ENCODE data around the gene SERPINA6.

Gene SERPINA6

DNA sequence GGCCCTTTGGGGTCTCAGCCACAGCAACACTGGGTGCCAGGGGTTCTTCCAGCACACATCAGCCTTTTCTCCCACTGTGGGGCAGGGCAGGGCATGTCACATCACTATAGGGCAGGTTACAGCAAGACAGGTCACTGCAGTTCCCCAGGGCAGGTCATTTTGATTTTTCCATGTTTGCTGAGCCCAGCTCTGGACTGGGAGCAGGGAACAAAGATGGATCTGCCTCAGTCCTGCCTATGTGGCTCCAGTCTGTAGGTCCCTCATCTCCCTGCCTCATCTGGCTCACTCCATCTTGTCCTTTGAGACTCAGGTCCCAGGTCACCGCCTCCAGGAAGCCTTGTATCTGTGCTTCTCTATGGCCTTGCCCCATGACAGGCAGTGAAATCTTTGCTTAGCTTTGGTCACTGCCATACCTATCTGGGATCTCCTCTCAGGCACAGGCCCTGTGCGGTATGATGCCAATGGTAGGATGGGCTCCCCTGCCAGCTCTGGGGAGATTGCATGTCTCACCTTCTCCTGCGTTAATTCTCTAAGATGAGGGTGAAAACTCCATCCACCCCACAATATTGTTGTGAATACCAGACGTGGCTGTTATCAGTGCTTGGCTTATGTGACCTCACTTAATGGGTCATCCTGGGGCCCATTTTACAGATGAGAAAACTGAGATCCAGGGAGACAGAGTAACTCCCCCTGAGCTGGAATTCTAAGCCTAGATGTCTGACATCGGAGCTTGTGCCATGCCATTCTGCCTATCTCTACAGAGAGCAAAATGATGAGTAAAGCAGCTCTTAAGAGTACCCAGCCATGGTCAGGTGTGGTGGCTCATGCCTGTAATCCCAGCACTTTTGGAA, 1.5 kb downstream of the SERPINA6 start:
- H3K27ac ChIP-seq (ENCODE audit: low read length) = no peak overlapping the region

DNA sequence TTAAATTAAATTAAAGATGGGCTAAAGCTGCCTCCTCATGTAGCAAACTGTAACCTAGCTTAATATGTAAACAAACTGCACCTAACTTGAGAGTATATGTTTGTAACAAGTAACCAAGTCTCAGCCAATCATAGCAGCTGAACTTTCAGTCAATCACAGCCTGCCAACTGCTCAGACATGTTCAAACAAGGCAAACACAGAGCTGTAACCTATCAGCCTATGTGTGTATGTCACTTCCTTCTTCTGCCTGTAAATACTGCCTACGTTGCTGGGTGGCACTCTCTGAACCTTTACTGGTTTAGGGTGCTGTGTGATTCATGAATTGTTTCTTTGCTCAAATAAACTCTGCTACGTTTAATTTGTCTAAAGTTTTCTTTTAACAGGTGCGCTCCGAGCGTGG, 2.9 kb downstream of the SERPINA6 start:
- no peaks in the 10 kb centered on the region for H3K36me3 ChIP-seq (ENCODE audit: control insufficient read depth in 2 of 2, insufficient read depth in 2 of 2, low read length in 2 of 2)
- H3K4me1 ChIP-seq (ENCODE audit: control insufficient read depth, insufficient read depth, low read length) = no peaks in the 10 kb centered on the region
- no peak overlapping the region for H3K9ac ChIP-seq (ENCODE audit: low read length in 2 of 2)
- H3K27me3 ChIP-seq (ENCODE audit: control insufficient read depth in 1 of 2, insufficient read depth in 2 of 2, low read length in 2 of 2) = peaks cover 0 to 3% of the 10 kb centered on the region in 2 donors
- H3K4me3 ChIP-seq (ENCODE audit: low read length in 2 of 2) = no peak overlapping the region
- no peak overlapping the region for H3K27ac ChIP-seq (ENCODE audit: low read length)
- H3K9me3 ChIP-seq (ENCODE audit: control insufficient read depth in 2 of 2, low read length in 2 of 2) = peaks cover 0 to 2% of the 10 kb centered on the region in 2 donors

More for the DNA sequence above, 1.5 kb downstream of the SERPINA6 start:
- Histone ChIP-seq H3K36me3 (ENCODE audit: control insufficient read depth in 2 of 2, insufficient read depth in 2 of 2, low read length in 2 of 2) (no peaks in the 10 kb centered on the region), H3K27me3 (ENCODE audit: control insufficient read depth in 1 of 2, insufficient read depth in 2 of 2, low read length in 2 of 2) (peaks cover 0 to 3% of the 10 kb centered on the region in 2 donors), H3K4me3 (ENCODE audit: low read length in 2 of 2) (no peak overlapping the region), H3K9me3 (ENCODE audit: control insufficient read depth in 2 of 2, low read length in 2 of 2) (peaks cover 2% of the 10 kb centered on the region in 2 donors), H3K4me1 (ENCODE audit: control insufficient read depth, insufficient read depth, low read length) (no peaks in the 10 kb centered on the region), H3K9ac (ENCODE audit: low read length in 2 of 2) (no peak overlapping the region)

DNA sequence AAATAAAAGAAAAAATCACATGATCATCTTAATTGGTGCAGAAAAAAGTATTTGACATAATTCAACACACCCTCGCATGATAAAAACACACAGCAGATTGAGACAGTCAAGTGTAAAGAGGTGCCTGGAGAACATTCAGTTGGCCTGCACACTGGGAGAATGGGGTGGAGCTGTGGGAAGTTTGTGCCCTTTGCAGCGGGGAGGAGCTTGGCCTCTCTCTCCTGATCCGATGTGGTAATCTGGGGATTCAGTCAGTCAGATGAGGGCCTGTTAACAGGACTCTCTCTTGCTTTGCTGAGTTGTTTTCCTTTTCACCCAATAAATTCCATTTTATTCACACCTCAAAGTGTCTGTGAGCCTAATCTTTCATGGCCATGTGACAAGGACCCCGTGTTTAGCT, 5.9 kb downstream of the SERPINA6 start:
- Histone ChIP-seq H3K4me1 (ENCODE audit: control insufficient read depth, insufficient read depth, low read length) (no peaks in the 10 kb centered on the region), H3K27me3 (ENCODE audit: control insufficient read depth in 1 of 2, insufficient read depth in 2 of 2, low read length in 2 of 2) (no peaks in the 10 kb centered on the region)

DNA sequence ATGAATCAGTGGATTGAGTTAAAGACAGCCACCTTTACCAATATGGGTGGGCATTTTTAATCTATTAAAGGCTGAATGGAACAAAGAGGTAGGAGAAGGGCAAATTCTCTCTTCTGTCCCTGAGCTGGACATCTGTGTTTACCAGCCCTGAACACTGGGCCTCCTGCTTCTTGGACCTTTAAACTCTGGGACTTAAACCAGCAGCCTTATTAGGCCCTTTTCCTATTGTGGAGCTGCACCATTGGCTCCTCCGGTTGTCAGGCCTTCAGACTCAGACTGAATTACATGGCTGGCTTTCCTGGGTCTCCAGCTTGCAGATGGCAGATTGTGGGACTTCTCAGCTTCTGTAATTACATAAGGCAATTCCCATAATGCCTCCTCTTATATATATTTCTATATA, 6.4 kb downstream of the SERPINA6 start:
- Histone ChIP-seq H3K4me3 (ENCODE audit: low read length in 2 of 2) (no peak overlapping the region), H3K27ac (ENCODE audit: low read length) (no peak overlapping the region), H3K4me1 (ENCODE audit: control insufficient read depth, insufficient read depth, low read length) (no peaks in the 10 kb centered on the region), H3K36me3 (ENCODE audit: control insufficient read depth in 2 of 2, insufficient read depth in 2 of 2, low read length in 2 of 2) (no peaks in the 10 kb centered on the region), H3K9ac (ENCODE audit: low read length in 2 of 2) (no peak overlapping the region), H3K27me3 (ENCODE audit: control insufficient read depth in 1 of 2, insufficient read depth in 2 of 2, low read length in 2 of 2) (no peaks in the 10 kb centered on the region), H3K9me3 (ENCODE audit: control insufficient read depth in 2 of 2, low read length in 2 of 2) (peaks cover 0 to 2% of the 10 kb centered on the region in 2 donors)

More for the DNA sequence above, 5.9 kb downstream of the SERPINA6 start:
- Histone ChIP-seq H3K4me3 (ENCODE audit: low read length in 2 of 2) (no peak overlapping the region), H3K27ac (ENCODE audit: low read length) (no peak overlapping the region), H3K9ac (ENCODE audit: low read length in 2 of 2) (no peak overlapping the region), H3K36me3 (ENCODE audit: control insufficient read depth in 2 of 2, insufficient read depth in 2 of 2, low read length in 2 of 2) (no peaks in the 10 kb centered on the region), H3K9me3 (ENCODE audit: control insufficient read depth in 2 of 2, low read length in 2 of 2) (peaks cover 0 to 2% of the 10 kb centered on the region in 2 donors)

DNA sequence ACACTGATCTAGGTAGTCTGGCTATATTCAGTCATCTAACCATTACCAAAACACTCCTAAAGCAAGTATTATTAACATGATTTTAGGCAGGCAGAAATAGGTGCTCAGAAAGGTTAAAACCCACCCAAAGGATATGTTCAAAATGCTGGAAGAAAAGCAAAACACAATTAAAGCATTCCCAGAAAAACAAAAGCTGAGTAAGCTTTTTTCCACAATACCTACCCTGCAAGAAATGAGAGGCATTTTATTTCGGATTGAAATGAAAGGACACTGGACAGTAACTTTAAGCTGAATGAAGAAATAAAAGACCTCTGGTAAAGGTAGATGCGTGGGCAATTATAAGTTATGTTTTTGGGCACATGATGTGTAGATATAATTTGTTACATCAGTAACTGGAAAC, 8.2 kb downstream of the SERPINA6 start:
- Histone ChIP-seq H3K4me3 (ENCODE audit: low read length in 2 of 2) (no peak overlapping the region), H3K27ac (ENCODE audit: low read length) (no peak overlapping the region), H3K4me1 (ENCODE audit: control insufficient read depth, insufficient read depth, low read length) (no peaks in the 10 kb centered on the region)

DNA sequence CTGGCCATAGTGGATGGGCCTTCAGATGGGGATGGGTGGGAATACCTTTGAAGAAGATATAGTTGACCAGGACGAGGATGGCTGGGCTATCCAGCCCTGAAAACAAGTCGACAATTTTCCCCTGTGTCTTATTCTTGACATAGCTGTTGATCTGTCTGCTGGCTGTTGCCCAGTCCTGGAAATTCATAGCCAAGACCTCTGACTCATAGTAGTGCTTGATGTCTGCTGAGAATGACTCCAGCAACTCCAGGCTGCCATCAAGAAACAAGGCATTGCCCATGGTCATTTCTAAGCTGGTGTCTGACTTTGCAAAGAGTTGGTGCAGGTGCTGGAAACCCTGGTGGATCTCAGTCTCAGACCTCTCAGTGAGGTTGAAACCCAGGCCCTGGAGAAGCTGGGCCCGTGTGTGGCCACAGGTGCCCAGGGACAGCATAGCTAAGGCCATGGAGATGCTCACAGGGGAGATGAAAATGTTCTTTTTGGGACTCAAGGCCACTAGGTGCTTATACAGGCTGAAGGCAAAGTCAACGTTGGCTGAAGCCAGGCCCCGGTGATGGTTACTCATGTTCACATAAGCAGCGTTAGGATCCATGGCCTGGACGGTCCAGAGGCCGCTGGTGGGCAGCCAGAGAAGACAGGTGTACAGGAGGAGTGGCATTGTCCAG, 9.0 kb downstream of the SERPINA6 start:
- peaks cover 0 to 2% of the 10 kb centered on the region in 2 donors for H3K9me3 ChIP-seq (ENCODE audit: control insufficient read depth in 2 of 2, low read length in 2 of 2)
- no peak overlapping the region for H3K4me3 ChIP-seq (ENCODE audit: low read length in 2 of 2)
- no peaks in the 10 kb centered on the region for H3K27me3 ChIP-seq (ENCODE audit: control insufficient read depth in 1 of 2, insufficient read depth in 2 of 2, low read length in 2 of 2)
- H3K27ac ChIP-seq (ENCODE audit: low read length) = no peak overlapping the region
- no peak overlapping the region for H3K9ac ChIP-seq (ENCODE audit: low read length in 2 of 2)
- no peaks in the 10 kb centered on the region for H3K4me1 ChIP-seq (ENCODE audit: control insufficient read depth, insufficient read depth, low read length)
- no peaks in the 10 kb centered on the region for H3K36me3 ChIP-seq (ENCODE audit: control insufficient read depth in 2 of 2, insufficient read depth in 2 of 2, low read length in 2 of 2)

More for the DNA sequence above, 8.2 kb downstream of the SERPINA6 start:
- H3K27me3 ChIP-seq (ENCODE audit: control insufficient read depth in 1 of 2, insufficient read depth in 2 of 2, low read length in 2 of 2) = no peaks in the 10 kb centered on the region
- H3K9ac ChIP-seq (ENCODE audit: low read length in 2 of 2) = no peak overlapping the region
- H3K36me3 ChIP-seq (ENCODE audit: control insufficient read depth in 2 of 2, insufficient read depth in 2 of 2, low read length in 2 of 2) = no peaks in the 10 kb centered on the region
- peaks cover 0 to 2% of the 10 kb centered on the region in 2 donors for H3K9me3 ChIP-seq (ENCODE audit: control insufficient read depth in 2 of 2, low read length in 2 of 2)

DNA sequence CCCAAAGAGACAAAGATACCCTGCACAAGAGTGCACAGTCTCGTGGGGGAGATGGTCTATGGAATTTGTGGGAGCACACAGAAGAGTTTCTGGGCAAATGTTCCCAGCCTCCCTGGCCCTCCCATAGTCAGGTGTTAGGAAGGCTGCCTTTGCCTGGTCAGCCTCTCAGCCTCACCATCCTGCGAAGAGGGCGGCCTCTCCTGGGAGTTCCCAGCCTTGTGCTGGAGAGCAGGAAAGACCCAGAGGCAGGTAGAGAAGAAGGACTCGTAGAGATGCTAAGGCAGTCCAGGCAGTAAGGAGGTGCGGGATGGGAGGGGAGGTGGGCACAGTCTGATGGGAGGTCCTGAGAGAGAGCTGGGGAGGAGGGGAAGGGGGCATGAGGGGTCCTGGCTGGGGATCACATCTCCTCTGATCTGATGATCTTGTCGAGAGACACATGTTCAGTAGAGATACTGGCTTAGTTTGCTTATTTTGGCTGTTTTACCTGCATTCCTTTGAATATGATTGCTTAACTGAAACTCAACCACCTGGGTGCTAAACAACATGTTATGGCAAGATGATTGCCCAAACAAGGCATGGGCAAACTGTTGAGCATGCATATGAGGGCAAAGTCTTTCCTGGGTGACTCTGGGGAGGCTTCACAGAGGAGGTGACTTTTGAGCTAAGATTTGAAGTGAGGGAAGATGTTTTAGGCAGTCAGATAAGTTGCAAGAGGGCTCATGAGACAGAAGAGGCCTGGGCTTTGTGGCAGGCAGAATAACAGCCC, 10.5 kb downstream of the SERPINA6 start:
- Histone ChIP-seq H3K9me3 (ENCODE audit: control insufficient read depth in 2 of 2, low read length in 2 of 2) (peaks cover 2 to 9% of the 10 kb centered on the region in 2 donors), H3K27me3 (ENCODE audit: control insufficient read depth in 1 of 2, insufficient read depth in 2 of 2, low read length in 2 of 2) (no peaks in the 10 kb centered on the region), H3K4me1 (ENCODE audit: control insufficient read depth, insufficient read depth, low read length) (no peaks in the 10 kb centered on the region), H3K9ac (ENCODE audit: low read length in 2 of 2) (no peak overlapping the region), H3K4me3 (ENCODE audit: low read length in 2 of 2) (no peak overlapping the region), H3K36me3 (ENCODE audit: control insufficient read depth in 2 of 2, insufficient read depth in 2 of 2, low read length in 2 of 2) (no peaks in the 10 kb centered on the region), H3K27ac (ENCODE audit: low read length) (no peak overlapping the region)

DNA sequence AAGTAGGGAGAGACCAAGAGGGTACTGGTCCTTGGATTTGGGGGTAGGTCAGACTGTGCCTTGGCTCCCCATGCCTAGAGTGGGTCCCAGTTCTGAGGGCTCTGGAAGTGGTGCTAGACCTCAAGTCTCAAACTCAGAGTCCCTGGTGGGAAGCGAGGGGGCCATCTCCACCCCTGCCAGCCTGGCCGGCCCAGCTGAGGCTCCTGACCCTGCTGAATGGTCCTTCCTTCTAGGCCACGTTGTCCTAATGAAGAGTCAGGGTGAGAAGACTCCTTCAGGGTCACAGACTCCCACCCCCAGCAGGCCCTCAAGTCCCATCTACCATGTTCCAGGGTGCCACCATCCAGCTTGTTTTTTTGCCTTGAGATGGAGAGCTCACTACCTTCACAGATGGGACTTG, 12.9 kb downstream of the SERPINA6 start:
- Histone ChIP-seq H3K27ac (ENCODE audit: low read length) (no peak overlapping the region), H3K27me3 (ENCODE audit: control insufficient read depth in 1 of 2, insufficient read depth in 2 of 2, low read length in 2 of 2) (no peaks in the 10 kb centered on the region), H3K4me3 (ENCODE audit: low read length in 2 of 2) (no peak overlapping the region), H3K4me1 (ENCODE audit: control insufficient read depth, insufficient read depth, low read length) (no peaks in the 10 kb centered on the region), H3K9ac (ENCODE audit: low read length in 2 of 2) (no peak overlapping the region), H3K36me3 (ENCODE audit: control insufficient read depth in 2 of 2, insufficient read depth in 2 of 2, low read length in 2 of 2) (no peaks in the 10 kb centered on the region), H3K9me3 (ENCODE audit: control insufficient read depth in 2 of 2, low read length in 2 of 2) (peaks cover 4 to 14% of the 10 kb centered on the region in 2 donors)

DNA sequence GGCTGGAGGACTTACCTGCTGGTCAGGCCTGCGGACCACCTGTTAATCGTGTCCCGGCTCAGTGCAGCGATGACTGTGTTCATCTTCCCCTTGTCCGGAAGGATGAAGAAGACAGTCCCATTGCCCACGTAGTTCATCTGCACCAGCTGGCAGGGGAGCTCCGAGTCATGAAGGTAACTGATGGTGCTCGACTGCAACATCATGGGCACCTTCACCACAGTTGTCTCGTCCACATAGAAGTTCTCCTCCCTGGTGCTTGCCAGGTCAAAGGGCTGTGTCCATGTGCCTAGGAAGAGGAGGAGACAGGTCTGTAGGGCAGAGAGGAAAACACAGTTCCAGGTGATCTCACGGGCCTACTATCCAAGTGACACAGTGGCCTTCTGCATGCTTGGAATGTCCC, 13.4 kb downstream of the SERPINA6 start:
- H3K27me3 ChIP-seq (ENCODE audit: control insufficient read depth in 1 of 2, insufficient read depth in 2 of 2, low read length in 2 of 2) = no peaks in the 10 kb centered on the region
- H3K9ac ChIP-seq (ENCODE audit: low read length in 2 of 2) = no peak overlapping the region
- no peaks in the 10 kb centered on the region for H3K4me1 ChIP-seq (ENCODE audit: control insufficient read depth, insufficient read depth, low read length)
- H3K9me3 ChIP-seq (ENCODE audit: control insufficient read depth in 2 of 2, low read length in 2 of 2) = peaks cover 4 to 14% of the 10 kb centered on the region in 2 donors
- H3K27ac ChIP-seq (ENCODE audit: low read length) = no peak overlapping the region
- no peak overlapping the region for H3K4me3 ChIP-seq (ENCODE audit: low read length in 2 of 2)
- no peaks in the 10 kb centered on the region for H3K36me3 ChIP-seq (ENCODE audit: control insufficient read depth in 2 of 2, insufficient read depth in 2 of 2, low read length in 2 of 2)

DNA sequence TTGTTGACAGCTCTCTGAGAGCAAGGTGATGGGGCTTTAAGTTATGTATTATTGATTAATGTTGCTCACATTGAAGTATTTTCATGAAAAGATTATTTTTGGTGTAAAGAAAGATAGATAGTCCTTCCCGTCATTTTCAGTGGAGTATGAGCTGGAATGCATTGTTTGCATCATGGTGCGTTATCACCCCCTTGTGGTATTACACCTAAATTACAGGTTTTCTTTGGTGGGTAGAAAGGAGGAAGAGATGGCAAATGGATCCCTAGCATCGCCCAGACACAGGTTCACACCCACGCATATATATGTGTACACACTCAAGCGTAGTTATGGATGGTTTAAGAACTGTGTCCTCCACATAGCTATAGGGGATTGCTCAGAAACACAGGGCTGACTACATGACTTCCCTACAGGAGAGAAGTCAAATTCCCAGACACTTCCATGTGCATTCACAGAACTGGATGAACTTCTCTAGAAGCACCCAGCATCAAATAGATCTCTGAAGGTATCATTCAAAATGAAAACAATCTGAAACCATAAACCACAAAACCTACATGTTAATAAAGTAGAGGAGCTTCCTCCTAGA, 15.6 kb downstream of the SERPINA6 start:
- Histone ChIP-seq H3K4me3 (ENCODE audit: low read length in 2 of 2) (no peak overlapping the region), H3K27ac (ENCODE audit: low read length) (no peak overlapping the region), H3K9ac (ENCODE audit: low read length in 2 of 2) (no peak overlapping the region), H3K36me3 (ENCODE audit: control insufficient read depth in 2 of 2, insufficient read depth in 2 of 2, low read length in 2 of 2) (no peaks in the 10 kb centered on the region), H3K9me3 (ENCODE audit: control insufficient read depth in 2 of 2, low read length in 2 of 2) (peaks cover 4 to 14% of the 10 kb centered on the region in 2 donors), H3K27me3 (ENCODE audit: control insufficient read depth in 1 of 2, insufficient read depth in 2 of 2, low read length in 2 of 2) (no peaks in the 10 kb centered on the region), H3K4me1 (ENCODE audit: control insufficient read depth, insufficient read depth, low read length) (no peaks in the 10 kb centered on the region)
